ENCODE results near the gene APOA4. TPM values are rescaled to one million over a fixed set of nuclear protein-coding genes. Genes with fewer than 3 reads are reported as not detected.

APOA4 gene
- total RNA-seq, 1 donor from 2014 or later = not detected

- TF ChIP-seq CTCF (IDR thresholded peaks at IDR 0.05) = no peak
- peaks cover 13% of the 10 kb centered on the region for H3K4me1 Mint-ChIP-seq (ENCODE audit: low read depth)
- H3K27ac Mint-ChIP-seq (ENCODE audit: unreplicated experiment) = no peak overlapping the region
- no peak overlapping the region for H3K4me3 Mint-ChIP-seq (ENCODE audit: unreplicated experiment)
- no peaks in the 10 kb centered on the region for H3K36me3 Mint-ChIP-seq (ENCODE audit: low read depth)
- no peaks in the 10 kb centered on the region for H3K27me3 Mint-ChIP-seq (ENCODE audit: low read depth)
- no peaks in the 10 kb centered on the region for H3K9me3 Mint-ChIP-seq (ENCODE audit: low read depth)
- no peak for DNase-seq (ENCODE audit: low spot score)
Measured at GRCh38 chr11:116827461-116827860, 4.4 kb upstream of the APOA4 start.

- DNase-seq (ENCODE audit: low spot score) = no peak
- H3K36me3 Mint-ChIP-seq (ENCODE audit: low read depth) = no peaks in the 10 kb centered on the region
- no peak for TF ChIP-seq CTCF (IDR thresholded peaks at IDR 0.05)
- no peaks in the 10 kb centered on the region for H3K27me3 Mint-ChIP-seq (ENCODE audit: low read depth)
- no peaks in the 10 kb centered on the region for H3K9me3 Mint-ChIP-seq (ENCODE audit: low read depth)
- H3K27ac Mint-ChIP-seq (ENCODE audit: unreplicated experiment) = no peak overlapping the region
- no peak overlapping the region for H3K4me3 Mint-ChIP-seq (ENCODE audit: unreplicated experiment)
- peaks cover 13% of the 10 kb centered on the region for H3K4me1 Mint-ChIP-seq (ENCODE audit: low read depth)
Measured at GRCh38 chr11:116826751-116827431, 3.8 kb upstream of the APOA4 start.

GRCh38 chr11:116825854-116826750 lies 3.0 kb upstream of the APOA4 start:
- Mint-ChIP-seq H3K27me3 (ENCODE audit: low read depth) (no peaks in the 10 kb centered on the region), H3K4me3 (ENCODE audit: unreplicated experiment) (no peak overlapping the region), H3K36me3 (ENCODE audit: low read depth) (no peaks in the 10 kb centered on the region), H3K9me3 (ENCODE audit: low read depth) (no peaks in the 10 kb centered on the region), H3K4me1 (ENCODE audit: low read depth) (peaks cover 13% of the 10 kb centered on the region), H3K27ac (ENCODE audit: unreplicated experiment) (no peak overlapping the region)
- no peak for TF ChIP-seq CTCF (IDR thresholded peaks at IDR 0.05)
- DNase-seq (ENCODE audit: low spot score) = no peak

GRCh38 chr11:116825434-116825833 lies 2.3 kb upstream of the APOA4 start:
- TF ChIP-seq CTCF (IDR thresholded peaks at IDR 0.05) = no peak
- Mint-ChIP-seq H3K27me3 (ENCODE audit: low read depth) (no peaks in the 10 kb centered on the region), H3K4me3 (ENCODE audit: unreplicated experiment) (no peak overlapping the region), H3K4me1 (ENCODE audit: low read depth) (peaks cover 13% of the 10 kb centered on the region), H3K27ac (ENCODE audit: unreplicated experiment) (no peak overlapping the region), H3K36me3 (ENCODE audit: low read depth) (no peaks in the 10 kb centered on the region), H3K9me3 (ENCODE audit: low read depth) (no peaks in the 10 kb centered on the region)
- DNase-seq (ENCODE audit: low spot score) = no peak

- H3K4me3 Mint-ChIP-seq (ENCODE audit: unreplicated experiment) = no peak overlapping the region
- no peaks in the 10 kb centered on the region for H3K27me3 Mint-ChIP-seq (ENCODE audit: low read depth)
- DNase-seq (ENCODE audit: low spot score) = no peak
- H3K9me3 Mint-ChIP-seq (ENCODE audit: low read depth) = no peaks in the 10 kb centered on the region
- no peaks in the 10 kb centered on the region for H3K4me1 Mint-ChIP-seq (ENCODE audit: low read depth)
- H3K36me3 Mint-ChIP-seq (ENCODE audit: low read depth) = no peaks in the 10 kb centered on the region
- H3K27ac Mint-ChIP-seq (ENCODE audit: unreplicated experiment) = no peak overlapping the region
- TF ChIP-seq CTCF (IDR thresholded peaks at IDR 0.05) = no peak
Measured at GRCh38 chr11:116822575-116822974, 529 bp downstream of the APOA4 start.
